DND-41 (cell line): ENCODE results near the gene TWIST2.

Experiments used
- CTCF ChIP-seq: IDR thresholded peaks from 2 replicates; pipeline ENCODE4 v1.5.1; 2012; ENCODE audit warnings: borderline replicate concordance, low read length, moderate library complexity, mild to moderate bottlenecking; ENCODE audit not compliant: poor library complexity, severe bottlenecking; ENCODE audit errors: extremely low read depth
- EZH2 ChIP-seq: IDR thresholded peaks from 3 replicates; pipeline ENCODE4 v1.6.1; 2012; ENCODE audit warnings: borderline replicate concordance, low read depth, mild to moderate bottlenecking, moderate library complexity, low read length, inconsistent platforms; ENCODE audit not compliant: severe bottlenecking

DNA sequence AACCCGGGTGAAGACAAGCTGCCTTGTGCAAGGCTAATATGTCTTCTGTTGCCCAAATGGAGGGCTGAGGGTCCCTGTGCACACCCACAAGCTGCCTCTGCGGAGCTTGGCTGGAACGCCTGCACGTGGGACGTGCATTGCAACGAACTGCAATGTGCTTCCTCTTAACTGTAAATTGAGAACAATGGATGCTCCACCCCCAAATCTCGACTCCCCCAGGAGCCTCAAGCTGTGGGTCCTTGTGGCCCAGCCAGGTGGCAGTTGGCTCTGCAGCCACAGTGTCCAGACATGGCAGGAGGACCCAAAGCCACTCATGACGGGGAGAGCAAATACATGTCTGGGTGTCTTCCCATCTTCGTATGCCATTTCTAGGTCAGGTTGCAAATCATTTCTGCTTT is 90.1 kb downstream of the TWIST2 start:
- no peak for TF ChIP-seq CTCF
- no peak for TF ChIP-seq EZH2
